Measurements from ENCODE around the gene PKDCC.
"Not testable (repeated sequence)": the region's sequence is repeated elsewhere in the genome, so short reads cannot be mapped to it uniquely, and the experiment has no call there.

The PKDCC gene

GRCh38 chr2:42065753-42066152, 17.9 kb downstream of the PKDCC start:
- not testable (repeated sequence) for DNase-seq

- not testable (repeated sequence) for DNase-seq
Measured at GRCh38 chr2:42067001-42067400, 19.2 kb downstream of the PKDCC start.

- DNase-seq, result no peak
Measured at GRCh38 chr2:42067521-42067920, 19.7 kb downstream of the PKDCC start.

- DNase-seq, result no peak
Measured at GRCh38 chr2:42068571-42069178, 20.9 kb downstream of the PKDCC start.

GRCh38 chr2:42069568-42069967, 21.7 kb downstream of the PKDCC start:
- DNase-seq, result no peak

- DNase-seq, result no peak
Measured at GRCh38 chr2:42071791-42072190, 24.0 kb downstream of the PKDCC start.

- DNase-seq, result peak; percentile 41
Measured at GRCh38 chr2:42072349-42073118, 24.7 kb downstream of the PKDCC start.

GRCh38 chr2:42073739-42074503, 26.1 kb downstream of the PKDCC start:
- DNase-seq, result peak; percentile 55

GRCh38 chr2:42074661-42075060, 26.8 kb downstream of the PKDCC start:
- DNase-seq, result no peak

GRCh38 chr2:42076357-42077225, 28.8 kb downstream of the PKDCC start:
- DNase-seq, result no peak

GRCh38 chr2:42077343-42077742, 29.5 kb downstream of the PKDCC start:
- DNase-seq, result no peak

- DNase-seq, result no peak
Measured at GRCh38 chr2:42079737-42080287, 32.0 kb downstream of the PKDCC start.

GRCh38 chr2:42081151-42081550, 33.3 kb downstream of the PKDCC start:
- DNase-seq, result not testable (repeated sequence)

GRCh38 chr2:42082016-42082415, 34.2 kb downstream of the PKDCC start:
- DNase-seq, result no peak

- DNase-seq, result peak; percentile 89
Measured at GRCh38 chr2:42084231-42084671, 36.4 kb downstream of the PKDCC start.

GRCh38 chr2:42085070-42085469, 37.2 kb downstream of the PKDCC start:
- DNase-seq, result not testable (repeated sequence)

GRCh38 chr2:42085706-42086487, 38.1 kb downstream of the PKDCC start:
- no peak for DNase-seq

GRCh38 chr2:42086500-42086953, 38.7 kb downstream of the PKDCC start:
- DNase-seq, result peak; percentile 67

- DNase-seq, result no peak
Measured at GRCh38 chr2:42087137-42087856, 39.5 kb downstream of the PKDCC start.

GRCh38 chr2:42087857-42088195, 40.0 kb downstream of the PKDCC start:
- no peak for DNase-seq

Data from fibroblast of skin of abdomen (primary cell).